ENCODE data around the gene WDR18.

WDR18 gene

GRCh38 chr19:1015782-1016646, 31.9 kb downstream of the WDR18 start:
- 0 out of 2 replicates have a peak, but pooled peaks have one; percentile 15 for TF ChIP-seq POLR2AphosphoS5 (IDR thresholded peaks at IDR 0.05; ENCODE audit: low read depth)
- no peak for TF ChIP-seq REST (IDR thresholded peaks at IDR 0.05; ENCODE audit: insufficient replicate concordance, low read depth)
- no peak overlapping the region for H3K4me3 ChIP-seq (replicated peaks; ENCODE audit: insufficient read depth, low read length)
- no peaks in the 10 kb centered on the region for H3K27me3 ChIP-seq (ENCODE audit: insufficient read depth, poor library complexity, severe bottlenecking)
- DNase-seq (ENCODE audit: low read depth in 1 of 2, low spot score in 1 of 2), result no peak
- H3K27ac ChIP-seq (replicated peaks), result no peak overlapping the region

- H3K4me3 ChIP-seq (replicated peaks; ENCODE audit: insufficient read depth, low read length), result no peak overlapping the region
Observed at GRCh38 chr19:1016647-1017114, 32.5 kb downstream of the WDR18 start.

GRCh38 chr19:1017115-1017905, 33.2 kb downstream of the WDR18 start:
- peak in 1 of 2 experiments; percentile 54 for DNase-seq (ENCODE audit: low read depth in 1 of 2, low spot score in 1 of 2)
- TF ChIP-seq SPI1 (IDR thresholded peaks at IDR 0.05; ENCODE audit: borderline replicate concordance, low read depth) (no peak), POLR2AphosphoS5 (IDR thresholded peaks at IDR 0.05; ENCODE audit: low read depth) (0 out of 2 replicates have a peak, but pooled peaks have one; percentile 7)
- Histone ChIP-seq H3K4me3 (replicated peaks; ENCODE audit: insufficient read depth, low read length) (peak overlapping the region; percentile 6), H3K27ac (replicated peaks) (peak overlapping the region; percentile 23; the same call in 1 of the 2 replicates), H3K27me3 (ENCODE audit: insufficient read depth, poor library complexity, severe bottlenecking) (no peaks in the 10 kb centered on the region)

More at GRCh38 chr19:1016647-1017114, 32.5 kb downstream of the WDR18 start:
- no peak for DNase-seq (ENCODE audit: low read depth in 1 of 2, low spot score in 1 of 2)
- Histone ChIP-seq H3K27me3 (ENCODE audit: insufficient read depth, poor library complexity, severe bottlenecking) (no peaks in the 10 kb centered on the region), H3K27ac (replicated peaks) (no peak overlapping the region)
- no peak for TF ChIP-seq CTCF (IDR thresholded peaks at IDR 0.05; ENCODE audit: insufficient read depth, low read length)
- no peak for TF ChIP-seq SPI1 (IDR thresholded peaks at IDR 0.05; ENCODE audit: borderline replicate concordance, low read depth)
- no peak for TF ChIP-seq REST (IDR thresholded peaks at IDR 0.05; ENCODE audit: insufficient replicate concordance, low read depth)
- no peak for TF ChIP-seq GABPA (IDR thresholded peaks at IDR 0.05; ENCODE audit: low read depth)
- TF ChIP-seq POLR2AphosphoS5 (IDR thresholded peaks at IDR 0.05; ENCODE audit: low read depth), result no peak

- peak overlapping the region; percentile 6 for H3K4me3 ChIP-seq (replicated peaks; ENCODE audit: insufficient read depth, low read length)
- no peaks in the 10 kb centered on the region for H3K27me3 ChIP-seq (ENCODE audit: insufficient read depth, poor library complexity, severe bottlenecking)
- no peak overlapping the region for H3K27ac ChIP-seq (replicated peaks)
- TF ChIP-seq GABPA (IDR thresholded peaks at IDR 0.05; ENCODE audit: low read depth) (no peak), REST (IDR thresholded peaks at IDR 0.05; ENCODE audit: insufficient replicate concordance, low read depth) (no peak), SPI1 (IDR thresholded peaks at IDR 0.05; ENCODE audit: borderline replicate concordance, low read depth) (no peak), CTCF (IDR thresholded peaks at IDR 0.05; ENCODE audit: insufficient read depth, low read length) (no peak), POLR2AphosphoS5 (IDR thresholded peaks at IDR 0.05; ENCODE audit: low read depth) (no peak)
- DNase-seq (ENCODE audit: low read depth in 1 of 2, low spot score in 1 of 2), result no peak
Observed at GRCh38 chr19:1017906-1018305, 33.8 kb downstream of the WDR18 start.

Measured in HL-60 (cell line).